Panc1 (cell line): ENCODE measurements around the gene MAS1L. TPM values are rescaled to one million over a fixed set of nuclear protein-coding genes. Genes with fewer than 3 reads are reported as not detected.
"Not testable (repeated sequence)": the region's sequence is repeated elsewhere in the genome, so short reads cannot be mapped to it uniquely, and the experiment has no call there.

ENCODE experiments used
- ATAC-seq: fragments of 200-7000 bp; cut with Tn5 transposase; 2 replicates; pipeline ENCODE4 v1.9.1; 2020; ENCODE audit warnings: mild to moderate bottlenecking, moderate library complexity
- BruUV-seq: library from RNA; stranded (reverse); fragments of 400-500 nt; replicated peaks from 2 replicates; lab custom pipeline; 2021; lab: Mats Ljungman, UMichigan
- CTCF ChIA-PET: fragments of 300-600 bp; sonication (Branson Sonifier 250); formaldehyde crosslinking; loops from one replicate; lab custom pipeline; 2022; ENCODE audit warnings: antibody characterized with exemption; lab: Charles Lee
- POLR2A ChIA-PET: fragments of 300-600 bp; sonication (Branson Sonifier 250); formaldehyde crosslinking; loops from one replicate; lab custom pipeline; 2022; ENCODE audit warnings: antibody characterized with exemption; lab: Charles Lee
- DNase-seq: peaks from one replicate; pipeline ENCODE4 v3.0.0-alpha.2; 2010; ENCODE audit warnings: low read depth, low spot score
- H3K27ac ChIP-seq: 2 replicates; pipeline ENCODE4 v1.5.1; 2011; ENCODE audit warnings: mild to moderate bottlenecking, low read length, inconsistent platforms
- H3K27me3 ChIP-seq: fragments of 200-500 bp; sonication (Bioruptor generic); 2 replicates; pipeline ENCODE4 v1.6.0; 2014; ENCODE audit warnings: low read length, inconsistent platforms; ENCODE audit not compliant: control insufficient read depth, insufficient read depth
- H3K36me3 ChIP-seq: fragments of 200-500 bp; sonication (Bioruptor generic); 2 replicates; pipeline ENCODE4 v1.5.1; 2014; ENCODE audit warnings: inconsistent platforms, mild to moderate bottlenecking, low read length, moderate library complexity; ENCODE audit not compliant: control insufficient read depth, insufficient read depth
- H3K4me1 ChIP-seq: 2 replicates; pipeline ENCODE4 v1.5.1; 2011; ENCODE audit warnings: inconsistent platforms, mild to moderate bottlenecking, low read length, moderate library complexity; ENCODE audit not compliant: control insufficient read depth, insufficient read depth
- H3K4me3 ChIP-seq, 2 experiments: 2 replicates each; pipeline ENCODE4 v1.5.1; 2011 to 2012; ENCODE audit warnings: low read depth in 2 of 2, low read length in 2 of 2, mild to moderate bottlenecking in 2 of 2, inconsistent platforms in 1 of 2, moderate library complexity in 1 of 2
- H3K9me3 ChIP-seq: fragments of 200-500 bp; sonication (Bioruptor generic); 2 replicates; pipeline ENCODE4 v1.5.1; 2014; ENCODE audit warnings: low read depth, mild to moderate bottlenecking, inconsistent platforms, low read length, moderate library complexity; ENCODE audit not compliant: control insufficient read depth, insufficient read depth
- POLR2AphosphoS5 ChIP-seq: IDR thresholded peaks from 2 replicates; pipeline ENCODE4 v1.6.1; 2012; ENCODE audit warnings: mild to moderate bottlenecking, low read depth, low read length, moderate library complexity
- REST ChIP-seq, 2 experiments: IDR thresholded peaks; 2 replicates each; pipeline ENCODE4 v1.6.1; 2011 to 2012; ENCODE audit warnings: low read depth in 2 of 2, control low read depth in 1 of 2, low read length in 1 of 2, mild to moderate bottlenecking in 1 of 2, moderate library complexity in 1 of 2; ENCODE audit not compliant: insufficient read depth in 1 of 2
- SIN3A ChIP-seq: IDR thresholded peaks from 2 replicates; pipeline ENCODE4 v1.6.1; 2012; ENCODE audit warnings: low read depth, mild to moderate bottlenecking, low read length, moderate library complexity, borderline replicate concordance; ENCODE audit not compliant: insufficient read depth
- TCF7L2 ChIP-seq: IDR thresholded peaks from 2 replicates; pipeline ENCODE4 v1.6.1; 2011; ENCODE audit warnings: mild to moderate bottlenecking, low read depth, low read length, inconsistent platforms
- in situ Hi-C: cut with HindIII; loops from 2 replicates; pipeline ENCODE4 v1.10.0; 2016; ENCODE audit warnings: low sequenced_read_pairs, low pct_unique_long_range_greater_than_20kb
- intact Hi-C: fragments of 100-400 bp; cut with micrococcal nuclease; formaldehyde crosslinking; loops from one replicate; pipeline ENCODE4 v1.10.0; 2022; ENCODE audit not compliant: unreplicated experiment
- total RNA-seq: library from RNA; stranded (reverse); gene quantifications from one replicate; pipeline ENCODE4 v1.2.1, GENCODE V29; 2021; ENCODE audit not compliant: unreplicated experiment
- TF ChIP-seq, protein P1 (sequence below): fragments of 450-650 bp; IDR thresholded peaks from 2 replicates; pipeline ENCODE4 v1.5.1; 2017; ENCODE audit warnings: mild to moderate bottlenecking

Gene MAS1L
- total RNA-seq, 1 experiment from 2014 or later, result not detected

- POLR2A ChIA-PET, result no interaction called here
- no peak for TF ChIP-seq POLR2AphosphoS5
- TF ChIP-seq REST (IDR thresholded peaks at IDR 0.05; ENCODE audit: insufficient read depth in 1 of 2, low read depth in 2 of 2, low read length in 1 of 2), result no peak
- TF ChIP-seq TCF7L2, result no peak
- TF ChIP-seq, protein P1, sequence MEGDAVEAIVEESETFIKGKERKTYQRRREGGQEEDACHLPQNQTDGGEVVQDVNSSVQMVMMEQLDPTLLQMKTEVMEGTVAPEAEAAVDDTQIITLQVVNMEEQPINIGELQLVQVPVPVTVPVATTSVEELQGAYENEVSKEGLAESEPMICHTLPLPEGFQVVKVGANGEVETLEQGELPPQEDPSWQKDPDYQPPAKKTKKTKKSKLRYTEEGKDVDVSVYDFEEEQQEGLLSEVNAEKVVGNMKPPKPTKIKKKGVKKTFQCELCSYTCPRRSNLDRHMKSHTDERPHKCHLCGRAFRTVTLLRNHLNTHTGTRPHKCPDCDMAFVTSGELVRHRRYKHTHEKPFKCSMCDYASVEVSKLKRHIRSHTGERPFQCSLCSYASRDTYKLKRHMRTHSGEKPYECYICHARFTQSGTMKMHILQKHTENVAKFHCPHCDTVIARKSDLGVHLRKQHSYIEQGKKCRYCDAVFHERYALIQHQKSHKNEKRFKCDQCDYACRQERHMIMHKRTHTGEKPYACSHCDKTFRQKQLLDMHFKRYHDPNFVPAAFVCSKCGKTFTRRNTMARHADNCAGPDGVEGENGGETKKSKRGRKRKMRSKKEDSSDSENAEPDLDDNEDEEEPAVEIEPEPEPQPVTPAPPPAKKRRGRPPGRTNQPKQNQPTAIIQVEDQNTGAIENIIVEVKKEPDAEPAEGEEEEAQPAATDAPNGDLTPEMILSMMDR, result no peak
- no peak for TF ChIP-seq SIN3A
- DNase-seq (no peak), ATAC-seq (no peak)
- H3K4me3 ChIP-seq, result no peak overlapping the region
- H3K4me1 ChIP-seq, result no peaks in the 10 kb centered on the region
- intact Hi-C loops, result no loop called here
- BruUV-seq, result no TSS peak
- no peaks in the 10 kb centered on the region for H3K9me3 ChIP-seq
- H3K36me3 ChIP-seq, result no peaks in the 10 kb centered on the region
- no peak overlapping the region for H3K27ac ChIP-seq
- in situ Hi-C loops, result no loop called here
- H3K27me3 ChIP-seq, result no peaks in the 10 kb centered on the region; the same call in 1 of the 2 replicates
- CTCF ChIA-PET, result no interaction called here
These were observed 45.0 kb downstream of the MAS1L start for GRCh38 chr6:29442719-29443118.

- no peaks in the 10 kb centered on the region for H3K9me3 ChIP-seq
- TF ChIP-seq POLR2AphosphoS5, result no peak
- DNase-seq (no peak), ATAC-seq (no peak)
- H3K4me3 ChIP-seq, result no peak within 1 kb of the TSS
- no peaks in the 10 kb centered on the region for H3K4me1 ChIP-seq
- intact Hi-C loops, result no loop called here
- ChIA-PET CTCF (no interaction called here), POLR2A (no interaction called here)
- in situ Hi-C loops, result no loop called here
- no TSS peak for BruUV-seq
- H3K36me3 ChIP-seq, result no peaks in the 10 kb centered on the region
- peaks cover 2% of the 10 kb centered on the region for H3K27me3 ChIP-seq
- no peak within 1 kb of the TSS for H3K27ac ChIP-seq
These were observed 48.8 kb downstream of the MAS1L start, which contains the start of gene OR10C1 for GRCh38 chr6:29439006-29439405. OR10C1 (plus strand) TSS chr6:29439306; CDS start chr6:29440016, 710 bp downstream.

GRCh38 chr6:29436730-29437129, 51.0 kb downstream of the MAS1L start:
- intact Hi-C loops, H3K4me3 ChIP-seq, H3K27me3 ChIP-seq, ATAC-seq, H3K9me3 ChIP-seq, BruUV-seq, H3K27ac ChIP-seq, CTCF ChIA-PET, DNase-seq, H3K36me3 ChIP-seq, in situ Hi-C loops, POLR2A ChIA-PET, H3K4me1 ChIP-seq: not testable (repeated sequence)

Other genes with a start within 250 kb of the MAS1L start
- gene OR14J1, start 186.3 kb downstream of the MAS1L start, total RNA-seq, result not detected
- not detected for gene OR5V1, start 119.1 kb downstream of the MAS1L start, total RNA-seq
- not detected for gene OR12D3, start 112.7 kb downstream of the MAS1L start, total RNA-seq
- gene OR12D2, start 92.3 kb downstream of the MAS1L start, total RNA-seq, result not detected
- not detected for gene OR12D1, start 73.0 kb downstream of the MAS1L start, total RNA-seq
- gene OR10C1, start 48.6 kb downstream of the MAS1L start, total RNA-seq, result not detected
- not detected for gene OR11A1, start 30.9 kb downstream of the MAS1L start, total RNA-seq
- gene OR2H1, start 30.8 kb downstream of the MAS1L start, total RNA-seq, result not detected
- gene UBD, start 71.8 kb upstream of the MAS1L start, total RNA-seq, result 0.54 TPM
- not detected for gene OR2H2, start 97.2 kb upstream of the MAS1L start, total RNA-seq
- 11.9 TPM for gene GABBR1, start 145.2 kb upstream of the MAS1L start, total RNA-seq
- gene MOG, start 169.1 kb upstream of the MAS1L start, total RNA-seq, result not detected
- not detected for gene ZFP57, start 193.2 kb upstream of the MAS1L start, total RNA-seq
- 7.5 TPM for gene HLA-F, start 235.5 kb upstream of the MAS1L start, total RNA-seq